Pancreas (tissue), 10 donors: Measurements from ENCODE around the gene CMIP. TPM values are rescaled to one million over a fixed set of nuclear protein-coding genes. Genes with fewer than 3 reads are reported as not detected.

Source experiments
- ATAC-seq, 4 donors: fragments of 200-7000 bp; cut with Tn5 transposase; one replicate each; pipeline versions ENCODE4 v1.8.0 to v1.9.1; 2020; ENCODE audit warnings: mild to moderate bottlenecking in 4 of 4, moderate library complexity in 4 of 4
- DNase-seq, 6 donors: peaks; one replicate each; pipeline ENCODE4 v3.0.0-alpha.2; 2020
- FAIRE-seq: peaks from 2 replicates; lab custom pipeline; 2012; peaks lifted over from hg19 to GRCh38; lab: Jason Lieb, UNC
- H3K27ac ChIP-seq, 4 donors: fragments of 200-600 bp; sonication (generic); 1 replicate in 3 of 4; 2 replicates in 1 of 4; pipeline versions ENCODE4 v1.5.0 to v1.8.0; 2020
- H3K27me3 ChIP-seq, 4 donors: fragments of 200-600 bp; one replicate each; pipeline ENCODE4 v1.8.0; 2021
- H3K36me3 ChIP-seq, 3 donors: fragments of 200-600 bp; sonication (generic) in 1 of 3; one replicate each; pipeline versions ENCODE4 v1.5.0 to v1.8.0; 2020 to 2021
- H3K4me1 ChIP-seq, 3 donors: fragments of 200-600 bp; one replicate each; pipeline ENCODE4 v1.8.0; 2021
- H3K4me3 ChIP-seq, 4 donors: fragments of 200-600 bp; sonication (generic) in 2 of 4; one replicate each; pipeline versions ENCODE4 v1.5.0 to v1.8.0; 2020 to 2021
- H3K9me3 ChIP-seq, 4 donors: fragments of 200-600 bp; one replicate each; pipeline ENCODE4 v1.8.0; 2021
- CTCF ChIP-seq, 4 donors: fragments of 200-600 bp; sonication (generic) in 3 of 4; IDR thresholded peaks; one replicate each; pipeline versions ENCODE4 v1.5.0 to v1.8.0; 2021; ENCODE audit warnings: antibody characterized with exemption in 4 of 4
- WGBS, 2 donors: extraction: QIAGEN DNeasy Blood & Tissue Kit; methylation state at CpG; one replicate each; pipeline ENCODE4 v1.1.7; 2013; 5-methylcytosine and 5-hydroxymethylcytosine counted together
- intact Hi-C, 3 donors: fragments of 100-400 bp; cut with DNase I; formaldehyde crosslinking; loops; one replicate each; pipeline versions ENCODE4 v1.11.1 to v1.14.2; 2022
- polyA plus RNA-seq, 2 donors: library from polyadenylated mRNA; stranded (reverse); fragments of 200-250 nt; gene quantifications; one replicate each; pipeline ENCODE4 v1.2.3, GENCODE V29; 2013
- total RNA-seq, 6 donors: library from RNA; stranded (reverse); fragmentation: NEBNext Ultra II Directional in 4 of 6; extraction: Animal tissue kit (Norgen Biotek cat#: 25700) in 4 of 6; gene quantifications; one replicate each; pipeline versions ENCODE4 v1.2.1 to v1.2.4, GENCODE V29; 2021 to 2023
- donor health status: healthy with polysubstance abuse.
- donor health status: DM: no; HTN: no; CAD: no; lungs with moderate emphysema.
- donor health status: DM: no; HTN: no; CAD: no.
- donor health status: control.
- donor health status: control.
- donor health status: Bipolar disorder and iron deficiency.
- donor health status: DM: yes; HTN: yes; CAD: no.
- donor health status: DM: no; HTN: no; CAD: no.
- donor health status: DM: no; HTN: no; CAD: no.
- donor health status: DM: yes; HTN: yes; CAD: no.

CMIP gene
- total and polyA plus RNA-seq, 8 donors = 9.7 to 37.0 (median 21.5) TPM

DNA sequence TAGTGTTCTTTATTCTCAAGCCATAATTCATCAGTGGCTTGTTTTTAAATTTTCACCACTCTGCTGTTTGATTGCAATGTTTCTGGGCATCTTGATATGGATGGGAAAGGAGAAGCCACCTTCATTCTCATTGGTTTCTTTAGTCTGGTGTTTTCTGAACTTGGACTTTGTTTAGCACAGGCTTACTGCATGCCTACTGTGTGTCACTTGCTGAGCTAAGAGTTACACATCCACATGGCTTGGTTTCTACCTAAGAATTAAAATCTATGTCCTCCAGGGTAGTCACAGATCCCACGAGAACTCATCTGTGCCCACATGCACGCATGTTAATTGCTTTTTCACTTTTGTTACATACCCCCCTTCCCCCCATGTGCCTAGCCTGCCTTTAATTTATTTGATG lies 4.6 kb downstream of the CMIP start:
- H3K4me1 ChIP-seq = peaks cover 29 to 47% (median 34%) of the 10 kb centered on the region in 3 donors
- no peaks in the 10 kb centered on the region for H3K36me3 ChIP-seq
- H3K4me3 ChIP-seq = no peak overlapping the region
- 86 to 95% methylated on average over 2 of the region's 2 CpGs for WGBS, 2 donors
- H3K9me3 ChIP-seq = no peaks in the 10 kb centered on the region
- H3K27ac ChIP-seq = peak overlapping the region in 3 of 4 donors; percentile 73 to 88 (median 85)
- FAIRE-seq (no peak), DNase-seq (no peak), ATAC-seq (no peak)
- no peak for TF ChIP-seq CTCF (IDR thresholded peaks at IDR 0.05)
- no peaks in the 10 kb centered on the region for H3K27me3 ChIP-seq
- intact Hi-C loops = no loop called here

DNA sequence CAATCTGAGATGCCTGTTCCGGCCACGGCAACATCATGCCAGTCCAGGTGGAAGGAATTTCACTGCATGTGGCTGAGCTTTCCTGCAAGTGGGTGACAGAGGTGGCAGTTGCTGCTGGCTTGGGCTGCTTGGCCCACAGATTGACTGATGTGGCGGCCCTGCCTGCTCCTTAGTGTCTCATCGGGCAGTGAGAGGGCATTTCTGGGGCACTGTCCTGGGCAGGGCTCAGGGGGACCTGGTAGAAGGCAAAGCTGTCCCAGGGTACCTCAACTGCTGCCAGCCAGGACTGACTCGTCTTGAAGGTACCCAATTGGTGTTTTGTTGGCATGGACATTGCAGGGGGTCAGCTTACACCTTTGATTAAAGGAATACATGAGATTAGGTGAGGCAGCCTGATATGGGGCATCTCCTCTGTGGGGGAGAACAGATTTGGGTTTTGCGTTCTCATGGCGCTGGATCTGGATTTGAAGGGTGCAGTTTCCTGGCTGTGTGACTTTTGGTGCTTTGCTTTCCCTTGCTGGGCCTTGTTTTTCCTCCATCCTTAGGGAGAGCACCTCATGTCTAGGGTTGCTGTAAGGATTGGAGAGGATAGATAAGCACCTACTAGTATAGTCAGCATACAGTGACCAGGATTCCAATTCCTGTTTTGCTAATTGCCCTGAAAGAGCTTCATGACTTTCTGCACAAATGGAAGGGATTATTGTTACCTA lies 5.4 kb downstream of the CMIP start:
- Histone ChIP-seq H3K27me3 (no peaks in the 10 kb centered on the region), H3K36me3 (no peaks in the 10 kb centered on the region), H3K4me3 (no peak overlapping the region), H3K27ac (no peak overlapping the region), H3K4me1 (peaks cover 29 to 47% (median 34%) of the 10 kb centered on the region in 3 donors), H3K9me3 (no peaks in the 10 kb centered on the region)
- WGBS, 2 donors = 66% methylated on average over 7 of the region's 7 CpGs
- no peak for TF ChIP-seq CTCF (IDR thresholded peaks at IDR 0.05)
- no peak for ATAC-seq
- DNase-seq = peak in 1 of 6 donors; percentile 51
- no peak for FAIRE-seq
- intact Hi-C loops = loop anchor here in 1 of 3 donors (10.0 kb wide), 1 partner anchor 85 kb away; no protein-coding TSS in a partner anchor

DNA sequence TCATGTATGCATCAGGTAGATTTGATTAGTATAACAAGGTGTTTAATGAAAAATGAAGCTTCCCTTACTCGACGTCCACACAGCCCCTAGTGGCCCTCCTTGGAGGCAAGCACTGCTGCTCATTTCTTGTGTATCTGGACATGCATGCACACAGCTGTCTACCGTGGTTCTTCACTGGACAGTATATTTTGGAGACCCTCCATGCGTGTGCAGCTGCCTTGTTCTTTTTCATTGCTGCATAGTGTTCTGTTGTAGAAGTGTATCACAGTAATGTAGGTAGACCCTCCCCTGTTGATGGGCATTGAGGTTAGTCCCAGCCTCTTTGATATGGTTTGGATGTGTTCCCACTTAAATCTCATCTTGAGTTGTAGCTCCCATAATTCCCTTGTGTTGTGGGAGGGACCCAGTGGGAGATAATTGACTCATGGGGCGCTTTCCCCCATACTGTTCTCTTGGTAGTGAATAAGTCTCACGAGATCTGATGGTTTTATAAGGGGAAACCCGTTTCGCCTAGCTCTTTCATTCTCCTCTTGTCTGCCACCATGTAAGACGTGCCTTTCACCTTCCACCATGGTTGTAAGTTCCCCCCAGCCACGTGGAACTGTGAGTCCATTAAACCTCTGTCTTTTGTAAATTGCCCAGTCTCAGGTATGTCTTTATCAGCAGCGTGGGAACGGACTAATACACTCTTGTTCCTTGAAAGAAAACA lies 6.3 kb downstream of the CMIP start:
- no peak for TF ChIP-seq CTCF (IDR thresholded peaks at IDR 0.05)
- no peak for ATAC-seq
- H3K4me1 ChIP-seq = peaks cover 29 to 47% (median 34%) of the 10 kb centered on the region in 3 donors
- intact Hi-C loops = loop anchor here in 1 of 3 donors (10.0 kb wide), 1 partner anchor 84 kb away; no protein-coding TSS in a partner anchor
- H3K27me3 ChIP-seq = no peaks in the 10 kb centered on the region
- H3K27ac ChIP-seq = peak overlapping the region in 2 of 4 donors; percentile 55 to 64
- no peak overlapping the region for H3K4me3 ChIP-seq
- WGBS, 2 donors = 85 to 87% methylated on average over 12 of the region's 12 CpGs
- no peak for DNase-seq
- H3K9me3 ChIP-seq = no peaks in the 10 kb centered on the region
- FAIRE-seq = no peak
- H3K36me3 ChIP-seq = no peaks in the 10 kb centered on the region

GRCh38 chr16:81451753-81452680 lies 7.4 kb downstream of the CMIP start:
- FAIRE-seq (no peak), DNase-seq (peak in 2 of 6 donors; percentile 33 to 56), ATAC-seq (peak; percentile 11 to 44 (median 28))
- 51 to 53% methylated on average over 20 of the region's 20 CpGs for WGBS, 2 donors
- Histone ChIP-seq H3K4me3 (no peak overlapping the region), H3K9me3 (no peaks in the 10 kb centered on the region), H3K27ac (peak overlapping the region in 3 of 4 donors; percentile 8 to 64 (median 55)), H3K36me3 (peaks cover 0 to under 1% (median 0%) of the 10 kb centered on the region in 3 donors), H3K27me3 (no peaks in the 10 kb centered on the region), H3K4me1 (peaks cover 27 to 52% (median 34%) of the 10 kb centered on the region in 3 donors)
- no peak for TF ChIP-seq CTCF (IDR thresholded peaks at IDR 0.05)
- intact Hi-C loops = loop anchor here in 1 of 3 donors (10.0 kb wide), 1 partner anchor 83 kb away; no protein-coding TSS in a partner anchor
